NB4 (cell line): ENCODE data around the gene CCDC171.

ENCODE experiments used
- DNase-seq: peaks from one replicate; pipeline ENCODE4 v3.0.0; 2010; ENCODE audit warnings: low read depth
- H3K4me3 ChIP-seq: one replicate; pipeline ENCODE4 v1.5.1; 2011; ENCODE audit warnings: mild to moderate bottlenecking, low read depth, low read length, moderate library complexity
- MYC ChIP-seq: IDR thresholded peaks from 2 replicates; pipeline ENCODE4 v1.6.1; 2011; ENCODE audit warnings: low read depth, low read length
- POLR2A ChIP-seq: IDR thresholded peaks from 2 replicates; pipeline ENCODE4 v1.6.1; 2011; ENCODE audit warnings: mild to moderate bottlenecking; ENCODE audit not compliant: insufficient read length; ENCODE audit errors: extremely low read depth
- TF ChIP-seq, protein P1 (sequence below): IDR thresholded peaks from 2 replicates; pipeline ENCODE4 v1.6.1; 2011; ENCODE audit warnings: low read depth, low read length
- TF ChIP-seq, protein P2 (sequence below): IDR thresholded peaks from one replicate; pipeline ENCODE4 v1.5.1; 2012; ENCODE audit warnings: low read depth, low read length

CCDC171 gene

DNA sequence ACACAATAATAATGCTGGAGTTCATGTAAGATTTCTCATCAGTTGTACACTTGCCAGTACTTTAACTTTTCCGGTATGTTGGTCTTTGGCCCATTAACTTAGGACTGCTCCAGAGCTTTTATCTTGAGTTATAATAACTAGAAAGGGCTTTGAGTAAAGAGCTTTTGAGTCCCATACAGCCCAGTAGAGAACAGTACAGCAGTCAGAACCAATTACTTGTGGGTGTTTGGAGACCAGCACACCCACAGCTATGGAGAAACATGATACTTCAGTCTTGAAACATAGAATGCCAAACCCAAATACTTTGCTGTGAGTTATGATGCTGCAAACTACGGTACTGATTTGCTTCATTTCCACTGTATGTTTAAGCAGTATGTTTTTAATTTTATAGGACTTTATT is 374.3 kb downstream of the CCDC171 start:
- H3K4me3 ChIP-seq = no peak overlapping the region
- no peak for DNase-seq
- TF ChIP-seq, protein P1, sequence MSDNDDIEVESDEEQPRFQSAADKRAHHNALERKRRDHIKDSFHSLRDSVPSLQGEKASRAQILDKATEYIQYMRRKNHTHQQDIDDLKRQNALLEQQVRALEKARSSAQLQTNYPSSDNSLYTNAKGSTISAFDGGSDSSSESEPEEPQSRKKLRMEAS = no peak
- TF ChIP-seq POLR2A (no peak), MYC (no peak)
- TF ChIP-seq, protein P2, sequence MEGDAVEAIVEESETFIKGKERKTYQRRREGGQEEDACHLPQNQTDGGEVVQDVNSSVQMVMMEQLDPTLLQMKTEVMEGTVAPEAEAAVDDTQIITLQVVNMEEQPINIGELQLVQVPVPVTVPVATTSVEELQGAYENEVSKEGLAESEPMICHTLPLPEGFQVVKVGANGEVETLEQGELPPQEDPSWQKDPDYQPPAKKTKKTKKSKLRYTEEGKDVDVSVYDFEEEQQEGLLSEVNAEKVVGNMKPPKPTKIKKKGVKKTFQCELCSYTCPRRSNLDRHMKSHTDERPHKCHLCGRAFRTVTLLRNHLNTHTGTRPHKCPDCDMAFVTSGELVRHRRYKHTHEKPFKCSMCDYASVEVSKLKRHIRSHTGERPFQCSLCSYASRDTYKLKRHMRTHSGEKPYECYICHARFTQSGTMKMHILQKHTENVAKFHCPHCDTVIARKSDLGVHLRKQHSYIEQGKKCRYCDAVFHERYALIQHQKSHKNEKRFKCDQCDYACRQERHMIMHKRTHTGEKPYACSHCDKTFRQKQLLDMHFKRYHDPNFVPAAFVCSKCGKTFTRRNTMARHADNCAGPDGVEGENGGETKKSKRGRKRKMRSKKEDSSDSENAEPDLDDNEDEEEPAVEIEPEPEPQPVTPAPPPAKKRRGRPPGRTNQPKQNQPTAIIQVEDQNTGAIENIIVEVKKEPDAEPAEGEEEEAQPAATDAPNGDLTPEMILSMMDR = no peak

DNA sequence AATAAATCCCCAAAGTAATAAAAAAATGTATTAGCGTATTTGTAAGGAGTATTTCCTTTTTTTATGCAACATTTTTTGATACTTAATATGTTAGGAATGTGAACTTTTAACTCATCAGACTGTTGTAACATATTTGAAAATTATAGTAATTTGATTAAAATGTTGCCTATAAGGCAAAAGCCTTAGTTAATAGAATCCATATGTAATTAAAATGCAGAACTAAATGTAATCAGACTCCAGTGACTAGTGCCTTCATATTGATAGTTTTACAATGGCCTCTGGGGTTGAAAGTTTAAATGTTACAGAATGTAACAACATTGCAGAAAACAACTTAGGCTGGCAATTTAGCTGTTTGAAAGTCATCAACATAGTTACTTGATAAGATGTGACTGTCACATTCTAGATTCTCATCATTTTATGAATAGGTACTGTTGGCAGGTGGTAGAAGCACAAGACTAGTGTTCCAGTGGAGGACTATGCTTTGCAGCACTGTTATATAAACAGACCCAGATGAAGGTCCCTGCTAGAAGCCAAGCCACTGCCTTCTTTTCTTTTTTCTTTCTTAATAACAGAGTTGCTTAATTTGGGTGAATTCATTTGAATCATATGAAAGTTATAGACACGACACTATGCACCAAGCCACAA is 382.9 kb downstream of the CCDC171 start:
- DNase-seq = no peak
- H3K4me3 ChIP-seq = no peak overlapping the region
- TF ChIP-seq POLR2A (no peak), MYC (no peak)
- TF ChIP-seq, protein P2 = no peak
- TF ChIP-seq, protein P1 = no peak

DNA sequence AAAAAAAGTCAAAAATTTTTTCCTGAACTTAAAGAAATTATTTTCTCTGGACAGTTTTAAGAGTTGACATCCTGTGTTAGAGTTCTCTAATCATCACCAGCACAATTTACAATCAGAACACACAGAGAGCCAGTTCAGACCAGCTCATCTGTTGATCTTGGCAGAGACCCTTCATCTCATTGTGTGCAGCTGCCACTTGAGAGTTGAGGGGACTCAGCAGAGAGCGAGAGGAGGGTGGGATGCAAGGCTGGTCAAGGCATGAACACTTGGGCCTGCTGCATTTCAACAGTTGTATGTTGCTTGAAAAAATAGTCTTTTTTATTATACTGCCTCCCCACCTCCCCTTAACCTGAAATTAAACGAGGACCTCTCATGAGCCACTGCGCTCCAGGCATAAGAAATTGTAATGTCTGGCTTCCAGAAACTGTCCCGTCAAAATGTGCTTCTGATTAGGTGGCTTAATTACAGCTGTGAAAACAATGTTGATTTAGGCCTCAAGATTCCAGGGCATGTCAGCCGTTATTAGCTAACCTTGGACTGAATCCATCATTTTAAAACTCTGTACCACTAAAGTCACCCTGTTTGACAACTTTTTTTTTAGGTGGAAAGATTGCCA is 383.6 kb downstream of the CCDC171 start:
- H3K4me3 ChIP-seq = no peak overlapping the region
- DNase-seq = no peak
- TF ChIP-seq, protein P1 = no peak
- TF ChIP-seq, protein P2 = no peak
- TF ChIP-seq POLR2A (no peak), MYC (no peak)

DNA sequence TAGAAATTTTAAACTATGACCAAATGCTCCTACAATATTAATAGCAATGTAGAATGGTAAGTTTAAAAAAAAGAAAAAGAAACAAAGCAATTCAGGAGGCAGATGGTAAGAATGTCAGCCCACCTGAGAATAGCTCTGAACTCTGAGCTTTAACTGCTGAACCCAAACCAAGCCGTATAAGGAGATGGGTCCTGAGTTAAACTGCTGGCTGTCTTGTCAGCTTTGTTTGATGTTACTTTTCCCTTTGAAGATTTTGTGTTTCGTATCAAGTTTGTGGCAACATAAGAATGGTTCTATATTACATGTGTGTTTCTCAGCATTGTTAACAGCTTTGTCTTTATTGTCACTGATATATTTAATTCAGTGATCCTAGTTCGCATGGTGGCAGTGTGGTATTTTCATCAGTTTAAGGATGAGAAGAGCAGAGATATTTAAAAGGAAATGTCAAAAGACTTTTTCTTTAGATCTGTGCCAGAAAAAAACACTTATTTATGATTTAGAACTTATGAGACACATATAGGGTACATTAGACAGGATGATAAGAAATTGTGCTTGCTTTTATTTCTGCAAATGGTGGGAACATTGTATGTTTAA is 390.1 kb downstream of the CCDC171 start:
- TF ChIP-seq, protein P2 = no peak
- TF ChIP-seq MYC = no peak
- TF ChIP-seq, protein P1 = no peak
- no peak for TF ChIP-seq POLR2A
- DNase-seq = no peak
- no peak overlapping the region for H3K4me3 ChIP-seq

DNA sequence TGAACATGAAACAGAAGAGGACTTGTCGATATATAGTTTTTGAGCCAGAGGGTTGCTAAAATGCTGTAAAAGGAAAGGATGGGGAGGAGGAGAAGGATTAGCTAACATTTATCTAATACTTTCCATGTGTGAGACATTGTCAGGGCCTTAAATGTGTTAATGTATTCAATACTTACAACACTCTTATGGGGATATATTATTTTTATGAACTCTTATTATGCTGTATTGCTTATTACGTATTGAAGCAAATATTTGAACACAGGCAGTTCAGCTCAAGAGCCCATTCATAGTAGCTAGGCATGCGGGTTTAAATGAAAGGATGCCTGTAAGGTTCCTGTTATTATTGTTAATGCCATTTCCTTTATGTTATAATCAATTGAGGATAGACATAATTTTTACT is 391.5 kb downstream of the CCDC171 start:
- no peak overlapping the region for H3K4me3 ChIP-seq
- no peak for TF ChIP-seq POLR2A
- TF ChIP-seq, protein P2 = no peak
- TF ChIP-seq, protein P1 = no peak
- TF ChIP-seq MYC = no peak
- no peak for DNase-seq
